ENCODE data around the gene SLC25A51. TPM values are rescaled to one million over a fixed set of nuclear protein-coding genes. Genes with fewer than 3 reads are reported as not detected.
"Not testable (repeated sequence)": the region's sequence is repeated elsewhere in the genome, so short reads cannot be mapped to it uniquely, and the experiment has no call there.

The SLC25A51 gene
- total RNA-seq, 3 donors from 2014 or later = 22.5 to 43.7 (median 30.8) TPM

GRCh38 chr9:37897665-37898064 lies 6.3 kb downstream of the SLC25A51 start:
- no peak for TF ChIP-seq CTCF (IDR thresholded peaks at IDR 0.05)
- no peak for TF ChIP-seq POLR2AphosphoS5 (IDR thresholded peaks at IDR 0.05)
- no peak for TF ChIP-seq POLR2A (IDR thresholded peaks at IDR 0.05)
- intact Hi-C loops (cut with DNase I; ENCODE audit: low total_unique reads) = no loop called here
- H3K9me3 ChIP-seq = no peaks in the 10 kb centered on the region
- H3K36me3 ChIP-seq = no peaks in the 10 kb centered on the region
- no peak for DNase-seq (ENCODE audit: low spot score in 2 of 2)
- no peak overlapping the region for H3K4me3 ChIP-seq
- H3K27me3 ChIP-seq = no peaks in the 10 kb centered on the region
- peaks cover 0 to 1% of the 10 kb centered on the region in 2 donors for H3K4me1 ChIP-seq
- H3K27ac ChIP-seq = no peak overlapping the region

GRCh38 chr9:37892063-37892462 lies 11.9 kb downstream of the SLC25A51 start:
- intact Hi-C loops (cut with DNase I; ENCODE audit: low total_unique reads) = no loop called here
- TF ChIP-seq POLR2A (IDR thresholded peaks at IDR 0.05) = no peak
- TF ChIP-seq CTCF (IDR thresholded peaks at IDR 0.05) = no peak
- no peak for TF ChIP-seq POLR2AphosphoS5 (IDR thresholded peaks at IDR 0.05)
- Histone ChIP-seq H3K36me3 (no peaks in the 10 kb centered on the region), H3K27ac (no peak overlapping the region), H3K4me3 (no peak overlapping the region), H3K4me1 (no peaks in the 10 kb centered on the region), H3K9me3 (no peaks in the 10 kb centered on the region), H3K27me3 (no peaks in the 10 kb centered on the region)
- no peak for DNase-seq (ENCODE audit: low spot score in 2 of 2)

GRCh38 chr9:37891042-37891441 lies 12.9 kb downstream of the SLC25A51 start:
- DNase-seq (ENCODE audit: low spot score in 2 of 2); H3K36me3 ChIP-seq; H3K9me3 ChIP-seq; H3K27ac ChIP-seq; H3K4me1 ChIP-seq; intact Hi-C loops (cut with DNase I; ENCODE audit: low total_unique reads); H3K27me3 ChIP-seq; H3K4me3 ChIP-seq: not testable (repeated sequence)

- intact Hi-C loops (cut with DNase I; ENCODE audit: low total_unique reads) = no loop called here
- H3K4me1 ChIP-seq = no peaks in the 10 kb centered on the region
- no peaks in the 10 kb centered on the region for H3K9me3 ChIP-seq
- TF ChIP-seq CTCF (IDR thresholded peaks at IDR 0.05) (no peak), POLR2A (IDR thresholded peaks at IDR 0.05) (no peak), POLR2AphosphoS5 (IDR thresholded peaks at IDR 0.05) (no peak)
- no peaks in the 10 kb centered on the region for H3K27me3 ChIP-seq
- H3K4me3 ChIP-seq = no peak overlapping the region
- no peaks in the 10 kb centered on the region for H3K36me3 ChIP-seq
- DNase-seq (ENCODE audit: low spot score in 2 of 2) = no peak
- no peak overlapping the region for H3K27ac ChIP-seq
Observed at GRCh38 chr9:37889536-37889935, 14.4 kb downstream of the SLC25A51 start.

- H3K27ac ChIP-seq; DNase-seq (ENCODE audit: low spot score in 2 of 2); intact Hi-C loops (cut with DNase I; ENCODE audit: low total_unique reads); H3K4me3 ChIP-seq; H3K36me3 ChIP-seq; H3K4me1 ChIP-seq; H3K9me3 ChIP-seq; H3K27me3 ChIP-seq: not testable (repeated sequence)
Observed at GRCh38 chr9:37887977-37888583, 15.8 kb downstream of the SLC25A51 start.

GRCh38 chr9:37880916-37881479 lies 22.9 kb downstream of the SLC25A51 start:
- TF ChIP-seq POLR2A (IDR thresholded peaks at IDR 0.05) (no peak), CTCF (IDR thresholded peaks at IDR 0.05) (no peak), POLR2AphosphoS5 (IDR thresholded peaks at IDR 0.05) (no peak)
- Histone ChIP-seq H3K4me3 (no peak overlapping the region), H3K27ac (no peak overlapping the region), H3K4me1 (no peaks in the 10 kb centered on the region), H3K9me3 (no peaks in the 10 kb centered on the region), H3K36me3 (no peaks in the 10 kb centered on the region), H3K27me3 (no peaks in the 10 kb centered on the region)
- intact Hi-C loops (cut with DNase I; ENCODE audit: low total_unique reads) = no loop called here
- no peak for DNase-seq (ENCODE audit: low spot score in 2 of 2)

Data from breast epithelium (tissue), 4 donors.